GM23338 (cell line): ENCODE data around the gene NLRC4. TPM values are rescaled to one million over a fixed set of nuclear protein-coding genes. Genes with fewer than 3 reads are reported as not detected.

Experiments
- ATAC-seq: fragments of 200-7000 bp; cut with Tn5 transposase; 3 replicates; pipeline ENCODE4 v1.9.1; 2020
- DNase-seq: peaks from one replicate; pipeline ENCODE4 v3.0.0-alpha.2; 2015; ENCODE audit warnings: low spot score
- H2AFZ ChIP-seq: fragments of 200-600 bp; sonication (generic); 2 replicates; pipeline ENCODE4 v1.8.0; 2016; ENCODE audit warnings: antibody characterized with exemption, mild to moderate bottlenecking, moderate library complexity
- H3F3A ChIP-seq: fragments of 200-600 bp; sonication (generic); replicated peaks from 2 replicates; pipeline ENCODE4 v1.8.0; 2017; ENCODE audit warnings: antibody characterized with exemption, mixed run types, low read depth
- H3K27ac ChIP-seq: fragments of 200-600 bp; sonication (generic); 2 replicates; pipeline ENCODE4 v1.6.1; 2016; ENCODE audit warnings: low read depth
- H3K27me3 ChIP-seq: fragments of 200-600 bp; sonication (generic); 2 replicates; pipeline ENCODE4 v1.8.0; 2016; ENCODE audit warnings: mild to moderate bottlenecking, mixed run types, moderate library complexity; ENCODE audit not compliant: insufficient read depth
- H3K36me3 ChIP-seq: fragments of 200-600 bp; sonication (generic); 2 replicates; pipeline ENCODE4 v1.8.0; 2016; ENCODE audit warnings: mild to moderate bottlenecking; ENCODE audit not compliant: insufficient read depth
- H3K4me1 ChIP-seq: fragments of 200-600 bp; sonication (generic); 2 replicates; pipeline ENCODE4 v1.8.0; 2016; ENCODE audit warnings: mild to moderate bottlenecking, moderate library complexity; ENCODE audit not compliant: insufficient read depth
- H3K4me2 ChIP-seq: fragments of 200-600 bp; sonication (generic); 2 replicates; pipeline ENCODE4 v1.7.1; 2017; ENCODE audit warnings: mixed run types
- H3K4me3 ChIP-seq: fragments of 200-600 bp; sonication (generic); 2 replicates; pipeline ENCODE4 v1.6.1; 2016; ENCODE audit warnings: mixed run types
- H3K79me2 ChIP-seq: fragments of 200-600 bp; sonication (generic); replicated peaks from 2 replicates; pipeline ENCODE4 v1.8.0; 2017; ENCODE audit warnings: mild to moderate bottlenecking; ENCODE audit not compliant: insufficient read depth
- H3K9me2 ChIP-seq: fragments of 200-600 bp; sonication (generic); 2 replicates; pipeline ENCODE4 v1.8.0; 2017; ENCODE audit not compliant: insufficient read depth
- H4K20me1 ChIP-seq: fragments of 200-600 bp; sonication (generic); replicated peaks from 2 replicates; pipeline ENCODE4 v1.8.0; 2017; ENCODE audit warnings: mild to moderate bottlenecking; ENCODE audit not compliant: insufficient read depth
- H3K27ac Mint-ChIP-seq: 2 replicates; pipeline ENCODE4 v1.8.0; 2020; ENCODE audit warnings: inconsistent platforms, mild to moderate bottlenecking, moderate library complexity, mixed read lengths
- H3K27me3 Mint-ChIP-seq: 3 replicates; pipeline ENCODE4 v1.8.0; 2022; ENCODE audit warnings: low read depth, mild to moderate bottlenecking, moderate library complexity, mixed read lengths, inconsistent platforms; ENCODE audit not compliant: insufficient read depth, poor library complexity
- H3K36me3 Mint-ChIP-seq: 3 replicates; pipeline ENCODE4 v1.8.0; 2021; ENCODE audit warnings: low read depth, mild to moderate bottlenecking, inconsistent platforms, moderate library complexity, mixed read lengths
- H3K4me1 Mint-ChIP-seq: 3 replicates; pipeline ENCODE4 v1.8.0; 2020; ENCODE audit warnings: mild to moderate bottlenecking, inconsistent platforms, mixed read lengths
- H3K4me3 Mint-ChIP-seq: 3 replicates; pipeline ENCODE4 v1.8.0; 2021; ENCODE audit warnings: moderate library complexity, mild to moderate bottlenecking, inconsistent platforms, mixed read lengths
- H3K9me3 Mint-ChIP-seq: 3 replicates; pipeline ENCODE4 v1.8.0; 2020; ENCODE audit warnings: moderate library complexity, mild to moderate bottlenecking, inconsistent platforms, mixed read lengths
- CREB1 ChIP-seq: fragments of 250-450 bp; sonication (Bioruptor Pico); IDR thresholded peaks from 2 replicates; pipeline ENCODE4 v1.5.0; 2020; ENCODE audit warnings: low read depth, mild to moderate bottlenecking, moderate library complexity
- EZH2 ChIP-seq: fragments of 200-600 bp; sonication (generic); IDR thresholded peaks from one replicate; pipeline ENCODE4 v1.8.0; 2017; ENCODE audit warnings: antibody characterized with exemption, mild to moderate bottlenecking, low read depth; ENCODE audit not compliant: unreplicated experiment
- EZH2phosphoT487 ChIP-seq: fragments of 200-600 bp; sonication (generic); IDR thresholded peaks from one replicate; pipeline ENCODE4 v1.8.1; 2018; ENCODE audit warnings: antibody characterized with exemption; ENCODE audit not compliant: unreplicated experiment
- JUNB ChIP-seq: IDR thresholded peaks from one replicate; pipeline ENCODE4 v1.6.1; 2016; ENCODE audit warnings: antibody characterized with exemption; ENCODE audit not compliant: unreplicated experiment
- NANOG ChIP-seq: IDR thresholded peaks from 2 replicates; pipeline ENCODE4 v1.6.1; 2016; ENCODE audit warnings: antibody characterized with exemption, borderline replicate concordance
- POLR2AphosphoS5 ChIP-seq: IDR thresholded peaks from 2 replicates; pipeline ENCODE4 v1.6.1; 2016; ENCODE audit warnings: antibody characterized with exemption, low read depth
- STAT1 ChIP-seq: IDR thresholded peaks from one replicate; pipeline ENCODE4 v1.6.1; 2016; ENCODE audit warnings: antibody characterized with exemption; ENCODE audit not compliant: unreplicated experiment
- ZNF114 ChIP-seq: fragments of 250-450 bp; sonication (Bioruptor Pico); IDR thresholded peaks from 2 replicates; pipeline ENCODE4 v1.5.0; 2020; ENCODE audit warnings: mild to moderate bottlenecking, moderate library complexity
- ZNF331 ChIP-seq: fragments of 250-450 bp; sonication (Bioruptor Pico); IDR thresholded peaks from 2 replicates; pipeline ENCODE4 v1.5.0; 2020; ENCODE audit warnings: low read depth, mild to moderate bottlenecking, moderate library complexity
- polyA plus RNA-seq: library from polyadenylated mRNA; unstranded; fragments of >200 nt; fragmentation: Nextera tagmentation; extraction: Ambion mirVana; gene quantifications from 2 replicates; pipeline ENCODE4 v1.2.1, GENCODE V29; 2016
- total RNA-seq: library from RNA; depleted of rRNA; stranded (reverse); fragments of >200 nt; shearing (Covaris generic); gene quantifications from 2 replicates; pipeline ENCODE4 v1.2.3, GENCODE V29; 2014
- TF ChIP-seq, protein P1 (sequence below): fragments of 250-450 bp; sonication (Bioruptor Pico); IDR thresholded peaks from 2 replicates; pipeline ENCODE4 v1.5.0; 2020; ENCODE audit warnings: mild to moderate bottlenecking, moderate library complexity
- TF ChIP-seq, protein P2 (sequence below): IDR thresholded peaks from one replicate; pipeline ENCODE4 v1.6.1; 2018; ENCODE audit warnings: antibody characterized with exemption; ENCODE audit not compliant: unreplicated experiment
- TF ChIP-seq, protein P3 (sequence below), 2 experiments: fragments of 200-600 bp in 1 of 2; sonication (generic) in 1 of 2; conservative IDR thresholded peaks; 2 replicates each; pipeline versions ENCODE4 v1.5.1 to v1.6.1; 2016 to 2017; ENCODE audit warnings: antibody characterized with exemption in 2 of 2, low read depth in 2 of 2, mild to moderate bottlenecking in 2 of 2, moderate library complexity in 1 of 2
- TF ChIP-seq, protein P4 (sequence below): IDR thresholded peaks from 2 replicates; pipeline ENCODE4 v1.6.1; 2016; ENCODE audit warnings: antibody characterized with exemption

The NLRC4 gene
- total and polyA plus RNA-seq, 2 experiments from 2014 or later = 0.50 TPM; not detected in 1

DNA sequence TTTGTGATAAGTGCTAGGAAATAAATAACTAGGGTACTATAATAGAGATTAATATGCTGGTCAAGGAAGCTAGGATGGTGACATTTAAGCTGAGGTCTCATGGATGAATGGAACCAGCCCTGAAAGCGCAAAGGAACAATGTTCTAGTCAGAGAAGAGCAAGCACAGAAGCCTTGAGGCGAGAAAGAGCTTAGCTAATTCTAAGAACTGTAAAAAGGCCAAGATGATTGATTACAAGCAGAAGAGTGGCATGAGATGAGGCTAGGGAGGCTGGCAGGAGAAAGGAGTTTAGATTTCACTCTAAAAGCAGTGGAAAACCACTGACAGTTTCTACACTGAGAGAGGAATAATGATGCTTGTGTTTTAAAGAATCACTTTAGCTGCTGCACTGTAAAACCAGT, 9.6 kb upstream of the NLRC4 start:
- Mint-ChIP-seq H3K27me3 (peaks cover 2% of the 10 kb centered on the region), H3K9me3 (no peaks in the 10 kb centered on the region), H3K27ac (no peak overlapping the region), H3K4me3 (no peak overlapping the region), H3K36me3 (no peaks in the 10 kb centered on the region), H3K4me1 (0 out of 3 replicates have a peak, but pooled peaks cover 3% of the 10 kb centered on the region)
- H3K4me2 ChIP-seq = no peak overlapping the region
- H4K20me1 ChIP-seq = no peaks in the 10 kb centered on the region
- H2AFZ ChIP-seq = no peak overlapping the region
- ATAC-seq (no peak), DNase-seq (no peak)
- no peaks in the 10 kb centered on the region for H3K9me2 ChIP-seq
- H3F3A ChIP-seq = no peaks in the 10 kb centered on the region; the same call in 1 of the 2 replicates
- no peak overlapping the region for H3K4me3 ChIP-seq
- H3K27ac ChIP-seq = no peak overlapping the region
- no peak for TF ChIP-seq EZH2phosphoT487
- TF ChIP-seq JUNB = no peak
- TF ChIP-seq ZNF114 = no peak
- no peak for TF ChIP-seq STAT1
- TF ChIP-seq ZNF331 = no peak
- TF ChIP-seq, protein P1, sequence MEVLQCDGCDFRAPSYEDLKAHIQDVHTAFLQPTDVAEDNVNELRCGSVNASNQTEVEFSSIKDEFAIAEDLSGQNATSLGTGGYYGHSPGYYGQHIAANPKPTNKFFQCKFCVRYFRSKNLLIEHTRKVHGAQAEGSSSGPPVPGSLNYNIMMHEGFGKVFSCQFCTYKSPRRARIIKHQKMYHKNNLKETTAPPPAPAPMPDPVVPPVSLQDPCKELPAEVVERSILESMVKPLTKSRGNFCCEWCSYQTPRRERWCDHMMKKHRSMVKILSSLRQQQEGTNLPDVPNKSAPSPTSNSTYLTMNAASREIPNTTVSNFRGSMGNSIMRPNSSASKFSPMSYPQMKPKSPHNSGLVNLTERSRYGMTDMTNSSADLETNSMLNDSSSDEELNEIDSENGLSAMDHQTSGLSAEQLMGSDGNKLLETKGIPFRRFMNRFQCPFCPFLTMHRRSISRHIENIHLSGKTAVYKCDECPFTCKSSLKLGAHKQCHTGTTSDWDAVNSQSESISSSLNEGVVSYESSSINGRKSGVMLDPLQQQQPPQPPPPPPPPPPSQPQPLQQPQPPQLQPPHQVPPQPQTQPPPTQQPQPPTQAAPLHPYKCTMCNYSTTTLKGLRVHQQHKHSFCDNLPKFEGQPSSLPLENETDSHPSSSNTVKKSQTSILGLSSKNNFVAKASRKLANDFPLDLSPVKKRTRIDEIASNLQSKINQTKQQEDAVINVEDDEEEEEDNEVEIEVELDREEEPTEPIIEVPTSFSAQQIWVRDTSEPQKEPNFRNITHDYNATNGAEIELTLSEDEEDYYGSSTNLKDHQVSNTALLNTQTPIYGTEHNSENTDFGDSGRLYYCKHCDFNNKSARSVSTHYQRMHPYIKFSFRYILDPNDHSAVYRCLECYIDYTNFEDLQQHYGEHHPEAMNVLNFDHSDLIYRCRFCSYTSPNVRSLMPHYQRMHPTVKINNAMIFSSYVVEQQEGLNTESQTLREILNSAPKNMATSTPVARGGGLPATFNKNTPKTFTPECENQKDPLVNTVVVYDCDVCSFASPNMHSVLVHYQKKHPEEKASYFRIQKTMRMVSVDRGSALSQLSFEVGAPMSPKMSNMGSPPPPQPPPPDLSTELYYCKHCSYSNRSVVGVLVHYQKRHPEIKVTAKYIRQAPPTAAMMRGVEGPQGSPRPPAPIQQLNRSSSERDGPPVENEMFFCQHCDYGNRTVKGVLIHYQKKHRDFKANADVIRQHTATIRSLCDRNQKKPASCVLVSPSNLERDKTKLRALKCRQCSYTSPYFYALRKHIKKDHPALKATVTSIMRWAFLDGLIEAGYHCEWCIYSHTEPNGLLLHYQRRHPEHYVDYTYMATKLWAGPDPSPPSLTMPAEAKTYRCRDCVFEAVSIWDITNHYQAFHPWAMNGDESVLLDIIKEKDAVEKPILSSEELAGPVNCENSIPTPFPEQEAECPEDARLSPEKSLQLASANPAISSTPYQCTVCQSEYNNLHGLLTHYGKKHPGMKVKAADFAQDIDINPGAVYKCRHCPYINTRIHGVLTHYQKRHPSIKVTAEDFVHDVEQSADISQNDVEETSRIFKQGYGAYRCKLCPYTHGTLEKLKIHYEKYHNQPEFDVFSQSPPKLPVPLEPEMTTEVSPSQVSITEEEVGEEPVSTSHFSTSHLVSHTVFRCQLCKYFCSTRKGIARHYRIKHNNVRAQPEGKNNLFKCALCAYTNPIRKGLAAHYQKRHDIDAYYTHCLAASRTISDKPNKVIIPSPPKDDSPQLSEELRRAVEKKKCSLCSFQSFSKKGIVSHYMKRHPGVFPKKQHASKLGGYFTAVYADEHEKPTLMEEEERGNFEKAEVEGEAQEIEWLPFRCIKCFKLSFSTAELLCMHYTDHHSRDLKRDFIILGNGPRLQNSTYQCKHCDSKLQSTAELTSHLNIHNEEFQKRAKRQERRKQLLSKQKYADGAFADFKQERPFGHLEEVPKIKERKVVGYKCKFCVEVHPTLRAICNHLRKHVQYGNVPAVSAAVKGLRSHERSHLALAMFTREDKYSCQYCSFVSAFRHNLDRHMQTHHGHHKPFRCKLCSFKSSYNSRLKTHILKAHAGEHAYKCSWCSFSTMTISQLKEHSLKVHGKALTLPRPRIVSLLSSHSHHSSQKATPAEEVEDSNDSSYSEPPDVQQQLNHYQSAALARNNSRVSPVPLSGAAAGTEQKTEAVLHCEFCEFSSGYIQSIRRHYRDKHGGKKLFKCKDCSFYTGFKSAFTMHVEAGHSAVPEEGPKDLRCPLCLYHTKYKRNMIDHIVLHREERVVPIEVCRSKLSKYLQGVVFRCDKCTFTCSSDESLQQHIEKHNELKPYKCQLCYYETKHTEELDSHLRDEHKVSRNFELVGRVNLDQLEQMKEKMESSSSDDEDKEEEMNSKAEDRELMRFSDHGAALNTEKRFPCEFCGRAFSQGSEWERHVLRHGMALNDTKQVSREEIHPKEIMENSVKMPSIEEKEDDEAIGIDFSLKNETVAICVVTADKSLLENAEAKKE (CRISPR knock-in tag) = no peak
- TF ChIP-seq, protein P2, sequence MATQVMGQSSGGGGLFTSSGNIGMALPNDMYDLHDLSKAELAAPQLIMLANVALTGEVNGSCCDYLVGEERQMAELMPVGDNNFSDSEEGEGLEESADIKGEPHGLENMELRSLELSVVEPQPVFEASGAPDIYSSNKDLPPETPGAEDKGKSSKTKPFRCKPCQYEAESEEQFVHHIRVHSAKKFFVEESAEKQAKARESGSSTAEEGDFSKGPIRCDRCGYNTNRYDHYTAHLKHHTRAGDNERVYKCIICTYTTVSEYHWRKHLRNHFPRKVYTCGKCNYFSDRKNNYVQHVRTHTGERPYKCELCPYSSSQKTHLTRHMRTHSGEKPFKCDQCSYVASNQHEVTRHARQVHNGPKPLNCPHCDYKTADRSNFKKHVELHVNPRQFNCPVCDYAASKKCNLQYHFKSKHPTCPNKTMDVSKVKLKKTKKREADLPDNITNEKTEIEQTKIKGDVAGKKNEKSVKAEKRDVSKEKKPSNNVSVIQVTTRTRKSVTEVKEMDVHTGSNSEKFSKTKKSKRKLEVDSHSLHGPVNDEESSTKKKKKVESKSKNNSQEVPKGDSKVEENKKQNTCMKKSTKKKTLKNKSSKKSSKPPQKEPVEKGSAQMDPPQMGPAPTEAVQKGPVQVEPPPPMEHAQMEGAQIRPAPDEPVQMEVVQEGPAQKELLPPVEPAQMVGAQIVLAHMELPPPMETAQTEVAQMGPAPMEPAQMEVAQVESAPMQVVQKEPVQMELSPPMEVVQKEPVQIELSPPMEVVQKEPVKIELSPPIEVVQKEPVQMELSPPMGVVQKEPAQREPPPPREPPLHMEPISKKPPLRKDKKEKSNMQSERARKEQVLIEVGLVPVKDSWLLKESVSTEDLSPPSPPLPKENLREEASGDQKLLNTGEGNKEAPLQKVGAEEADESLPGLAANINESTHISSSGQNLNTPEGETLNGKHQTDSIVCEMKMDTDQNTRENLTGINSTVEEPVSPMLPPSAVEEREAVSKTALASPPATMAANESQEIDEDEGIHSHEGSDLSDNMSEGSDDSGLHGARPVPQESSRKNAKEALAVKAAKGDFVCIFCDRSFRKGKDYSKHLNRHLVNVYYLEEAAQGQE = no peak
- no peak for TF ChIP-seq NANOG
- TF ChIP-seq, protein P3, sequence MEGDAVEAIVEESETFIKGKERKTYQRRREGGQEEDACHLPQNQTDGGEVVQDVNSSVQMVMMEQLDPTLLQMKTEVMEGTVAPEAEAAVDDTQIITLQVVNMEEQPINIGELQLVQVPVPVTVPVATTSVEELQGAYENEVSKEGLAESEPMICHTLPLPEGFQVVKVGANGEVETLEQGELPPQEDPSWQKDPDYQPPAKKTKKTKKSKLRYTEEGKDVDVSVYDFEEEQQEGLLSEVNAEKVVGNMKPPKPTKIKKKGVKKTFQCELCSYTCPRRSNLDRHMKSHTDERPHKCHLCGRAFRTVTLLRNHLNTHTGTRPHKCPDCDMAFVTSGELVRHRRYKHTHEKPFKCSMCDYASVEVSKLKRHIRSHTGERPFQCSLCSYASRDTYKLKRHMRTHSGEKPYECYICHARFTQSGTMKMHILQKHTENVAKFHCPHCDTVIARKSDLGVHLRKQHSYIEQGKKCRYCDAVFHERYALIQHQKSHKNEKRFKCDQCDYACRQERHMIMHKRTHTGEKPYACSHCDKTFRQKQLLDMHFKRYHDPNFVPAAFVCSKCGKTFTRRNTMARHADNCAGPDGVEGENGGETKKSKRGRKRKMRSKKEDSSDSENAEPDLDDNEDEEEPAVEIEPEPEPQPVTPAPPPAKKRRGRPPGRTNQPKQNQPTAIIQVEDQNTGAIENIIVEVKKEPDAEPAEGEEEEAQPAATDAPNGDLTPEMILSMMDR (conservative IDR thresholded peaks at IDR 0.05; ENCODE audit: low read depth in 2 of 2) = no peak
- TF ChIP-seq, protein P4, sequence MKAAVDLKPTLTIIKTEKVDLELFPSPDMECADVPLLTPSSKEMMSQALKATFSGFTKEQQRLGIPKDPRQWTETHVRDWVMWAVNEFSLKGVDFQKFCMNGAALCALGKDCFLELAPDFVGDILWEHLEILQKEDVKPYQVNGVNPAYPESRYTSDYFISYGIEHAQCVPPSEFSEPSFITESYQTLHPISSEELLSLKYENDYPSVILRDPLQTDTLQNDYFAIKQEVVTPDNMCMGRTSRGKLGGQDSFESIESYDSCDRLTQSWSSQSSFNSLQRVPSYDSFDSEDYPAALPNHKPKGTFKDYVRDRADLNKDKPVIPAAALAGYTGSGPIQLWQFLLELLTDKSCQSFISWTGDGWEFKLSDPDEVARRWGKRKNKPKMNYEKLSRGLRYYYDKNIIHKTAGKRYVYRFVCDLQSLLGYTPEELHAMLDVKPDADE = no peak
- no peak for TF ChIP-seq EZH2
- TF ChIP-seq POLR2AphosphoS5 = no peak
- TF ChIP-seq CREB1 = no peak
- H3K36me3 ChIP-seq = no peaks in the 10 kb centered on the region
- no peaks in the 10 kb centered on the region for H3K27me3 ChIP-seq
- no peaks in the 10 kb centered on the region for H3K4me1 ChIP-seq
- peaks cover 11% of the 10 kb centered on the region for H3K79me2 ChIP-seq
